ENCODE data around the gene TPSAB1.
"Not testable (repeated sequence)": the region's sequence is repeated elsewhere in the genome, so short reads cannot be mapped to it uniquely, and the experiment has no call there.

The TPSAB1 gene

DNA sequence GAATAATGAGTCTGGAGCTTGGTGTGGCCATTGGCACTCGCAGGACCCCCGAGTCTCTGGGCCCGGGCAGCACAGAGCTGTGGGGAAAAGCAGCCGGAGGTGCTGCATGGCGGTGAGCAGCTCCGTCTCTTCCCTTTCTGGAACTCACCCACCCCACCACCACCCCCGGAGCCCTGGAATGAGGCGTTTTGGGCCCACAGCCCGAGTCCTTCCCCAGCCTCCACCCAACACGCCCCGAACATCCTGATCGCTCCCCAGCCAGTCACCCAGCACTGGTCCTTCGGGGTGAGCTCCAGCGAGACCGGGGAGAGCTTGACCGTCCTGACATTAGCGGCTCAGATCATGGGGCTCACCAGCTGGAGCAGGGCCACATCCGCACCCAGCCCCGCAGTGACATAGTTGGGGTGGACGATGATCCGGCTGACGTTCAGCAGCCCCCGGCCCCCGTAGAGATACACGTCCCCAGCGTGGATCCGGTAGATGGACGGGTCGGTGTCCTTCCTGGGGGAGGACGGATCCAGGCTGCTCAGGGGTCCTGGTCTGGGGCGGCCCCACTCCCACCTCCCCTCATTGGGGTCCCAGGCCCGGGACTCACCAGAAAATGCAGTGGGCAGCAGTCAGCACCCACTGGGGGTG, 21.8 kb downstream of the TPSAB1 start:
- DNase-seq (ENCODE audit: insufficient read length, low spot score) (no peak), FAIRE-seq (no peak)

DNA sequence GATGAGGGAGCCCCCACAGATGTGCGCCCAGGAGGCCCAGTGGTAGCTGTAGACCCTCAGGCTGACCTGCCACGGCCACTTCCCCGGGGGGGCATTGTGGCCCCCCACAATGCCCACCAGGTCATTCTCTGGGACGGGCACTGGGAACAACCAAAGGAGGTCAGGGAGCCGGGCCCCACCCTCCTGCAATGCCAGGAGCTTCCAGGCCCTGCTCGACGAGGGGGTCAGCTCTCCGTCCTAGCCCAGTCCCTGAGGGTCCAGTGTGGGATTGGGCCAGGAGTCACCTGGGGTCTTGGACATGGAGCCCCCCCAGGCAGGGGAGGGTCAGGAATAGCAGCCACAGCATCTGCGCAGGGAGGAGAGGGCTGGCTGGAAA, 22.3 kb downstream of the TPSAB1 start:
- FAIRE-seq, result no peak

DNA sequence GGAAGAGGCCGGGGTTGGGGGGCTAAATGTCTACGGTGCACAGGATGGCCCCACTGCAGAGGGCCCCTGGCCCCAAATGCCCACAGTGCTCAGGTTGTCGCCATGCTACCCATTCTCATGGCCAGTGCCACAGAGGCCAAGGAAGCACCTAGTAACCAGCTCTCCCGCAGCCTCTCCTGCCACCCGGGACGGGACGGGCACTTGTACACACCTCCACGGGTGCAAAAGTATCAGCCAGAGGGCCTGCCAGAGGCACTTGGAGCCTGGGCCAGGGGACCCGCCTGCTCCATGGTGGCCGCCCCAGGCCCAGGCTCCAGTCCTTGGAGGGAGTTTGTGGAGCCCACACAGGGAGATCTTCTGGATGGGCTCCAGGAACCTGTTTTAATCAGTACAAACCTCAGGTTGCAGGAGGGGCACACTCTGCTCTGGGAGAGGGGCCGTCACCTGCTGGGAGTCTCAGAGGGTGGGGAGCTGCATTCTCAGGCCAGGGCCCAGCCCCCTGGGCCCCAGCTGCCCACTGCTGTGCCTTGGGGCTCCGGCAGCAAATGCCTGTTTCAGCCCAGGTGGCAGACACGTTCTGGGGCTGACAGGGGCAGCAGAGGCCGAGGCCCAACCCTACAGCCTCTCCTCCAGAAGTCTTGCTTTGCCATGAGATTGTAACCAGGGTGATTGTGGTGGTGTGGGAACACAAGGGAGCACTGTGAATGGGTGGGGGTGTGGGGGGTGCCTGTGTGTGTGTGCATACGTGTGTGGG, 23.3 kb downstream of the TPSAB1 start:
- DNase-seq (ENCODE audit: insufficient read length, low spot score) (no peak), FAIRE-seq (no peak)

More for the DNA sequence above, 22.3 kb downstream of the TPSAB1 start:
- no peak for DNase-seq (ENCODE audit: insufficient read length, low spot score)

DNA sequence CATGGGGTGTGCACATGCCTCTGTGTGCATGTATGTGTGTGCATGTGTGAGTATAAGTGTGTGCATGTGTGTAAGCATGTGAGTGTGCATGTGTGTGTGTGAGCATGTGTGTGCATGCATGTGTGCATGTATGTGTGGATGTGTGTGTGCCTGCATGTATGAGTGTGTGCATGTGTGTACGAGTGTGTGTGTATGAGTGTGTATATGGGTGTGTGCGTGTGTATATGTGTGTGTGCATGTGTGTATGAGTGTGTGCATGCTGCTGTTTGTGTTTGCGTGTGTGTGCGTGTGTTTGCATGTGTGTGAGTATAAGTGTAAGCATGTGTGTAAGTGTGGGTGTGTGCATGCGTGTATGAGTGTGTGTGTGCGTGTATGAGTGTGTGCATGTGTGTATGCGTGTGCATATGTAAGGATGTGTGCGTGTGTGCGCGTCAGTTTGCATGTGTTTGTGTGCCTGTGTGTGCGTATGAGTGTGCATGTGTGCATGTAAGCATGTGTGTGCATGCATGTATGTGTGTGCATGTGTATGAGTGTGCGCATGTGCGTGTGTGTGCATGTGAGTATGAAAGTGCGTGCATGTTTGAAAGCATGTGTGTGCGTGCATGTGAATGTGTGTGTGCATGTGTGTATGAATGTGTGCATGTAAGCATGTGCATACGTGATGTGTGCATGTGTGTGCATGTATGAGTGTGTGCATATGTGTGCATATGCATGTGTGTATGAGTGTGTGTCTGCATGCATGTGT, 24.0 kb downstream of the TPSAB1 start:
- DNase-seq (ENCODE audit: insufficient read length, low spot score), result no peak
- FAIRE-seq, result no peak

DNA sequence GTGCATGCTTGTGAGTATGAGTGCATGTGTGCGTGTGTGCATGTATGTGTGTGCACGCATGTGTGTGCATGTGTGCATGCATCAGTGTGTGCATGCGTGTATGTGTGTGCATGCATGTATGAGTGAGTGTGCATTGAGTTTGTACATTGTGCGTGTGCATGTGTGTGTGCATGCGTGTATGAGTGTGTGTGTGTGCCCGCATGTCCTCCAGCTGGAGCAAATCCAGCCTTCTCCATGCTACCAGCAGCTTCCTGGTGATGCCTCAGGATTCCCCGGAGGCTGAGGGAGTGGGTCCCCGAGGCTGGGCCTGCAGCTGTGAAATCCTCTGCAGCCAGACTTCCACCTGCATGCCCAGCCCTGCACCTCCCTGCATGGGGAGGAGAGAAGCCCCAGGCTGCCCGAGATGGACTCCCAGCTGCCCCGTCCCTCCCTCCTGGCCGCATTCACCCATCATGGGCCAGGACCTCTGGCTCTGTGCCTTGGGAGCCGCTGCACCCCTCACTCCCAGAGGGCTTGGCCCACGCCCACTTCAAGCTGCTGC, 24.7 kb downstream of the TPSAB1 start:
- FAIRE-seq (no peak), DNase-seq (ENCODE audit: insufficient read length, low spot score) (no peak)

DNA sequence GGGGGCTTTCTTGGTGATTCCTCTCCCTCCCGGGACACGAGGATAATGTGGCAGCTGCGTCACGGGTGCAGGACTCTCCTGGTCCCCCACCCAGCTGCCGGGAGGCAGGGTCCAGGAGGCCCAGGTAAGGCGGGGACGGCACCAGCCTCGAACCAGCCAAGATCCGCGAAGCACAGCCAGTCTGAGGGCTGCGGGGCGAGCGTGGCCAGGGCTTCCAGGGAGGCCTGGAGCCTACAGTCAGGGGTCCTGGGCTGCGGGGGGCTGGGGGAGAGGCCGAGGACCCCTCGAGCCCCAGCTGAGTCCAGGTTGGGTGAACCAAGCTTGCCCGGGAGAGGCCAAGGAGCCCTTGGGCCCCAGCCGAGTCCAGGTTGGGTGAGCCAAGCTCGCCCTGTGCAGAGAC, 25.3 kb downstream of the TPSAB1 start:
- no peak for FAIRE-seq
- DNase-seq (ENCODE audit: insufficient read length, low spot score), result no peak

DNA sequence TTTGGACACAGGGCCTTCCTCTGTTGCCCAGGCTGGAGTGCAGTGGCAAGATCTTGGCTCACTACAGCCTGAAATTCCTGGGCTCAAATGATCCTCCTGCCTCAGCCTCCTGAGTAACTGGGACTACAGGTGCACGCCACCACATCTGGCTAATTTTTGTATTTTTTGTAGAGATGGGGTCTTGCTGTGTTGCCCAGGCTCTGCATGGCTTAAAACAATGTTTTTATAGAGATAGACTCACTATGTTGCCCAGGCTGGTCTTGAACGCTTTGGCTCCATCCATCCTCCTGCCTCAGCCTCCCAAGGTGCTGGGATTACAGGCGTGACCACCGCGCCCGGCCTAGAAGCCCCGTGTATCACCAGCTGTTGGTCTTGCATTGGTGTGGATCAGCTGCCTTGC, 28.9 kb downstream of the TPSAB1 start:
- not testable (repeated sequence) for FAIRE-seq; DNase-seq (ENCODE audit: insufficient read length, low spot score)

DNA sequence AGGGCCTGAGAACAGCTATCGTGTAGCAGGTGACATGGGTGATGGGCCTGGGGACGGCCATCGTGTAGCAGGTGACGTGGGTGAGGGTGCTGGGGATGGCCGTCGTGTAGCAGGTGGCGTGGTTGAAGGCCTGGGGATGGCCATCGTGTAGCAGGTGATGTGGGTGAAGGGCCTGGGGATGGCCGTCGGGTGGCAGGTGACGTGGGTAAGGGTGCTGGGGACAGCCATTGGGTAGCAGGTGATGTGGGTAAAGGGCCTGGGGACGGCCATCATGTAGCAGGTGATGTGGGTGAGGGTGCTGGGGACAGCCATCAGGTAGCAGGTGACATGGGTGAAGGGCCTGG, 30.8 kb downstream of the TPSAB1 start:
- no peak for FAIRE-seq

DNA sequence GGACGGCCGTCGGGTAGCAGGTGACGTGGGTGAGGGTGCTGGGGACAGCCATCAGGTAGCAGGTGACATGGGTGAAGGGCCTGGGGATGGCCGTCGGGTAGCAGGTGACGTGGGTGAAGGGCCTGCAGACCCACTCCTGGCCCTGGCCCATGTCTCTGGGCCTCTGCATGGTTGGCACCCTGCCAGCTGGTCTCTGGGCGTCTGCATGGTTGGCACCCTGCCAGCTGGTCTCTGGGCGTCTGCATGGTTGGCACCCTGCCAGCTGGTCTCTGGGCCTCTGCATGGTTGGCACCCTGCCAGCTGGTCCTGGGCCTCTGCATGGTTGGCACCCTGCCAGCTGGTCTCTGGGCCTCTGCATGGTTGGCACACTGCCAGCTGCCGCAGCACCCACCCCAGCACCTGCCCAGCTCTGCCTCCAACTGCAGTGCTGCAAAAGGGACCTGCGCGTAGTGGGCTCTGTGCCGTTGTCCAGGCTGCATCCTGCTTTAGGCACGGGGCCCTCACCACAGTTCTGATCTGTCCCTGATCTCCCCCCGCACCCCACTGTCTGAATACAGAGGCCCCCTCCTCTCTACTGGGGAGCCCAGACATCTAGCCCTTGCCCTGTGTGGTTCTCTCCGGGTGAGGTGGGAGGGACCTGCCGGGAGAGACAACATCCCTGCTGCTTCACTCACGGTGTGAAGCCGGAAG, 31.4 kb downstream of the TPSAB1 start:
- DNase-seq (ENCODE audit: insufficient read length, low spot score); FAIRE-seq: not testable (repeated sequence)

More for the DNA sequence above, 30.8 kb downstream of the TPSAB1 start:
- no peak for DNase-seq (ENCODE audit: insufficient read length, low spot score)

DNA sequence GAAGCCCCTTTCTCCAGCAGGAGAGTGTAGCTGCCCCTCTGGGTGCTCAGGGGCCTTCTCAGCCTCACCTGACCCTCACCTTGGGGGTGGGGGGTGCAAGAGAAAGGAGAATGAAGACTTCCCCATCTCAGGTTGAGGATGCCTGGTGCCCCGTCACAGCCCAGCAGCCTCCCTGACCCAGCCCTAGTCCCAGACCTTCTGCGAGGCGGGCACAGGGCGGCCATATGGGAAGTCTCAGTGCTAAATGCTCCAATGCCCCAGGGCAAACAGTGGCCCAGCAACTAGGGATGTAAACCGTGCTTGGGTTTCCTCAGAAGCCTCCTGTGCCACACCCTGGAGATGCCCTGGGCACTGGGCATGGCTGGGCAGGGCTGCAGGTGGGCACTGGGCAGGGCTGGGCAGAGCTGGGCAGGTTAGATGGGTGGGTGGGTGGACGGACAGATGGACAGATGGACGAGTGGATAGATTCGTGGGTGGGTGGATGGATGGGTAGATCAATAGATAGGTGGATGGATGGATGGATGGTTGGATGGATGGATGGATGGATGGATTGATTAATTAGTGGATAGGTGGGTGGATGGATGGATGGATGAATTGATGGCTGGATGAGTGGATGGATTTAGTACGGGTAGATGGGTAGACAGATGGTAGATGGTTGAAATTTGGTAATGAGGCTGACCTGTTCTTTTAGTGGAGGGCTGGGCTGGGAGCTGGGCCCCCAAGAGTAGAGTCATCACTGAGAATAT, 32.1 kb downstream of the TPSAB1 start:
- no peak for FAIRE-seq
- DNase-seq (ENCODE audit: insufficient read length, low spot score), result no peak

DNA sequence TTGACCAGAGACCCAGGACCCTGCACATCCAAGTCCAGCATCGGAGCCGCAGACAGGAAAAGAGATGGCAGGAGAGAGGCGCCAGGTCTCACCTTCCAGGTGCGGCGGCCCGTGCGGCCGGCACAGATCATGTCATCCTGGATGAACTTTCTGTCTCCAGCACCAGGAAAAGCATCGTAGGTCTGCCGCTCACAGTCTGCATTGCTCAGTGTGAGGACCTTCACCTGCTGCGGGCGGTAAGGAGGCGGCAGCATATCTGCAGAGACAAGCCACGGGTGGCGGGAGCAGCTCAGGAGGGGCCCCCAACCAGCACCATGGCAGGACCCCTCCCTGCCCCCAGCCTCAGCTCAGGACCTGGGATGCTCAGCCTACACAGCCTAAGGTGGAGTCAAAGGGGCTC, 33.3 kb downstream of the TPSAB1 start:
- DNase-seq (ENCODE audit: insufficient read length, low spot score) (no peak), FAIRE-seq (no peak)

DNA sequence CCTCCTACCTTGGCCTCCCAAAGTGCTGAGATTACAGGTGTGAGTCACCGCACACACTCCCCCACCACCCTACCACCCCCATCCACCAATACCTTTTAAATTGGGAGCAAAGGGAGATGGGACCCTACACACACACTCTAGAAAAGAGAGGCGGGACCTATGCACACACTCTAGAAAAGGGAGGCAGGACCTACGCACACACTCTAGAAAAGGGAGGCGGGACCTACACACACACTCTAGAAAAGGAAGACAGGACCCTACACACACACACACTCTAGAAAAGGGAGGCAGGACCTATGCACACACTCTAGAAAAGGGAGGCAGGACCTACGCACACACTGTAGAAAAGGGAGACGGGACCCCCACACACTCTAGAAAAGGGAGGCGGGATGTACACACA, 34.3 kb downstream of the TPSAB1 start:
- DNase-seq (ENCODE audit: insufficient read length, low spot score), result no peak
- FAIRE-seq, result no peak

DNA sequence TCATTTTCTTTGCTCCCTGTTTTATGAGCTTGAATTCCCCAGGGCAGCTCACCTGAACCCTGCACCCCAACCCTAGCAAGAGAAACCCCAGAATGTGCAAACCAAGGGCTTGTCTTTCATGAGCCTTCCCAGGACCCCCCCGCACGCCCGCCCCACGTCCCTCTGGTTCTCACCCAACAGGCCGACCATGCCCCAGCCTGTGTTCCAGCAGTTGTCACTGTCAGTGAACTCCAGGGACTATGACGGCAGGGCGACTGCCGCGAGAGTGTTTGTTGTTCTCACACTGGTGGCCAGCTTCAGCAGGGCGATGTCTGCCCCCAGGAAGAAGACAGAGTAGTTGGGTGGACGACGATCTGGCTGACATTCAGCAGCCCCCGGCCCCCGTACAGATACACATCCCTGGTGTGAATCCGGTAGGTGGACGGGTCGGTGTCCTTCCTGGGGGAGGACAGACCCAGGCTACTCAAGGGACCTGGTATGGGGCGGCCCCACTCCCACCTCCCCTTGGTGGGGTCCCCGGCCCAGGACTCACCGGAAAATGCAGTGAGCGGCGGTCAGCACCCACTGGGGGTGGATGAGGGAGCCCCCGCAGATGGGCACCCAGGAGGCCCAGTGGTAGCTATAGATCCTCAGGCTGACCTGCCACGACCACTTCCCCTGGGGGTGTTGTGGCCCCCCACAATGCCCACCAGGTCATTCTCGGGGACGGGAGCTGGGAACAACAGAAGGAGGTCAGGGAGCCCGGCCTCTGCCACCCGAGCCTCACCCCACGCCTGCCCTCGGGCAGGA, 35.5 kb downstream of the TPSAB1 start:
- no peak for DNase-seq (ENCODE audit: insufficient read length, low spot score)
- FAIRE-seq, result no peak

DNA sequence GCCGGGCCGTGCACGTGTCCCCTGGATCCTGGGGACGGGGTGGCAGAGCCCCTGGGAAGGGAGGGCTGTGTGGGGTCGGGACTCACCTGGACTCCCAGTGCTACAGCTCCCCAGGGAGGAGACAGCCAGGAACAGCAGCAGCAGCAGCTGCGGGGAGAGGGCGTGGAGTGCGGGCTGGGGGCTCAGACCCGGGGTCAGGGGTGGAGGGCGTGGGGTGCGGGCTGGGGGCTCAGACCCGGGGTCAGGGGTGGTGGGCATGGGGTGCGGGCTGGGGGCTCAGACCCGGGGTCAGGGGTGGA, 36.0 kb downstream of the TPSAB1 start:
- FAIRE-seq (no peak), DNase-seq (ENCODE audit: insufficient read length, low spot score) (no peak)

DNA sequence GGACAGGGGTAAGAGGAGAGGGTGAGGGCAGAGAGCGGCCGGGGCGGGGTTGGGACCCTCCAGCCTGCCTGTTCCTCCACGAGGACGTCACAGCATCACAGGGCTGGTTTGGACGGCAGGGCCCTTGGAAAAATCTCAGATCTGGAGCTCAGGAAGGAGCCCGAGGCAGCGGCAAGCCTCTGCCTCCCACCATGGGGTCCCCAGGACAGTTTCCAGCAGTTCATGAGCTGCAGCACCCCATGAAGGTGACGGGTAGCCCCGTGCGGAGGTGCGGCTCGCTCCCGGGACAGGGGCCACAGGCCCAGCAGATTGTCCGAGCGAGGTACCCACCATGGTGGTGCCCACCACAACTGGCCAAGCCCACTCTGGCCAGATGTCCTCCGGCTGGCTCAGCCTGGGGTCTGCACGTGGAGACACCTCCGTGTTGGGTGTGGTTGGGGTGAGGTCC, 36.7 kb downstream of the TPSAB1 start:
- DNase-seq (ENCODE audit: insufficient read length, low spot score) (no peak), FAIRE-seq (no peak)

DNA sequence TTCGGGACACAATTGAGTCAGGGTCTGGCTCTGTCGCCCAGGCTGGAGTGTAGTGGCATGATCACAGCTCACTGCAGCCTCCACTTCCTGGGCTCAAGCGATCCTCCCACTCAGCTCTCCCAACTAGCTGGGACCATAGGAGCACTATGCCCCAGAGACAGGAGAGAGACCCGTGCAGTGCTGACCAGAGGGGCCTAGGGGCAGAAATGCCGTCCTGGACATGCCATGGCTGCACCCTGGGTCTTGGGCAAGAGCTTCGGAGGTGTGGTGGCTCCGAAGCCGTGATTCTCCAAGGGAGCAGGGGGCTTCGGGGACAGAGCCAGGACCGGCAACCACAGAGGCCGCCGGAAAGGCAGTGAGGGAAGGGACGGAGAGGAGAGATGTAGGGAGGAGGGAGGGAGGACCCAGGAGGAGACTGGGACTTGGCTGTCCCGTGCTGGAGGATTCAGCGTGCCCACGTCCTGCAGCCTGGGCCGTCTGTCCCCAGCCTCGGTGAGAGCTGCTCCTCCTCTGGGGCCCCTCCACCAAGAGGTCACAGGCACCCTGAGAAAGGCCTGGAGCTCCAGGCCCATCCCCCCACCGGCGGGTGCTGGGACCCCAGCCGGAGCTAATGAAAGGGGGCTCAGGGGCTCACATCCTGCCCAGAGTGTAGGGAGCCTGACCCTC, 37.2 kb downstream of the TPSAB1 start:
- DNase-seq (ENCODE audit: insufficient read length, low spot score) (no peak), FAIRE-seq (no peak)

DNA sequence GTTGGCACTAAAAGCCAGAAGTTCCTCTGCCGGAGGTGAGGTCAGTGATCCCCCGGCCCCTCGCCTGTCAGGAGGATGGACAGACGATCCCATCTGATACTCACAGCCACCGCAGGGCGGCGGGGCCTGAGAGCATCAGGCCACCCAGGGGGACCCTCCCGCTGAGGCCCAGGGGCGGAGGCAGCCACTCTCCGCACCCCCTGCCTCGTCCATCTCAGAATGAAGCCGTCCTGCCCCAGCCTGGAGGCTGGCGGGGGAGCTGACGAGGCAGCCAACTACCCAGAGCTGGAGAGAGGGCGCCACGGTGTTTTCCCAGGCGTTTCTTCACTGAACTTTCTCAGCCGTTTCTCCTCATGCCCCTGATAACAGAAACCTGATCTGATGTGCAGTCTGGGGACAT, 38.0 kb downstream of the TPSAB1 start:
- no peak for FAIRE-seq
- DNase-seq (ENCODE audit: insufficient read length, low spot score), result no peak

DNA sequence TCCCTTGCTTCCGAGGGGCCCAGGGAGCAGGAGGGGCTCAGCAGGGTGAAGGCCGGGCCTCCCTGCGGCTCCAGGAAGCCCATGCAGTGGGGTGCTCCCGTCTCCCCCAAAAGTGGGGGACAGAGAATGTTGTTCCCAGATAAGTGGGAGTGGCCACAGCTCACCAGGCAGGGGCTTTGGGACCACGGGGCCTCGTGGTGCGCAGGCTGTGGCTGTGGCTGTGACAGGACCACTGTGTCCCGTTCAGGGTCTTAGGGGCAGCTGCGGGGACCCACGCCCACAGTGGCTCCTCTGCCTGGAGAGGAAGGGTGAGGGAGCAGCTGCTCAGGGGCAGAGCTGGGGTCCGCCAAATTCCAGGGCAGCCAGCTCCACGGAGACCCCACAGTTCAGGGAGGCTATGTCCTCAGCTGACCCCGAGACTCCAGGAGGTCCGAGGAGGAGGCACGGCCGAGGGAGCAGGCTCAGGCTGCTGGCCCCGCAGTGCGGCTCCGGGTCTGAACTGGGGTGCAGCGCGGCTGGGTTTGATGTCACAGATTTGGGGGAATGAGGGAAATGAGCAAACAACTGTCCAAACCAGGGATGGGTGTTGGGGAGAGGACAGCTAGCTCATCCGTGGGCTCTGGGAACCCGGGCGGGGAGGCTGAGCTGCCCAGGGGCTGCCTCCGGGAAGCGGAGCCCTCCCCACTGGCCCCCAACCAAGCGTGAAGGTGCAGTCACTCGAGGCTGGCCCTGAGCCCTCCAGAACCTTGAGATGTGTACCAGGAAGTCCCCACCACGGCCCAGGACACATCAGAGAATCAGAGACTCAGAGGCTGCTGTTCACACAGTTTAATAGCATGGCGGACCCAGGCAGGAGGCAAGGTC, 38.8 kb downstream of the TPSAB1 start:
- DNase-seq (ENCODE audit: insufficient read length, low spot score) (no peak), FAIRE-seq (no peak)
